Measurements from ENCODE around the gene TJP3.

The TJP3 gene

GRCh38 chr19:3670796-3671679 is 37.1 kb upstream of the TJP3 start:
- no peak for DNase-seq

GRCh38 chr19:3671680-3672574 is 36.3 kb upstream of the TJP3 start:
- no peak for DNase-seq

GRCh38 chr19:3672575-3672948 is 35.6 kb upstream of the TJP3 start:
- no peak for DNase-seq

- DNase-seq: no peak
These were observed 35.2 kb upstream of the TJP3 start for GRCh38 chr19:3672993-3673392.

- DNase-seq: no peak
These were observed 34.4 kb upstream of the TJP3 start for GRCh38 chr19:3673506-3674439.

GRCh38 chr19:3674784-3675543 is 33.2 kb upstream of the TJP3 start:
- no peak for DNase-seq

GRCh38 chr19:3678188-3678587 is 30.0 kb upstream of the TJP3 start:
- no peak for DNase-seq

- no peak for DNase-seq
These were observed 29.0 kb upstream of the TJP3 start for GRCh38 chr19:3679138-3679537.

GRCh38 chr19:3679581-3679980 is 28.6 kb upstream of the TJP3 start:
- no peak for DNase-seq

GRCh38 chr19:3680939-3681338 is 27.2 kb upstream of the TJP3 start:
- no peak for DNase-seq

GRCh38 chr19:3682286-3682685 is 25.9 kb upstream of the TJP3 start:
- no peak for DNase-seq

- DNase-seq: no peak
These were observed 25.3 kb upstream of the TJP3 start for GRCh38 chr19:3682741-3683404.

- no peak for DNase-seq
These were observed 24.7 kb upstream of the TJP3 start for GRCh38 chr19:3683405-3684053.

- DNase-seq: no peak
These were observed 23.9 kb upstream of the TJP3 start for GRCh38 chr19:3684054-3684816.

GRCh38 chr19:3684817-3685410 is 23.3 kb upstream of the TJP3 start:
- DNase-seq: no peak

- DNase-seq: no peak
These were observed 20.8 kb upstream of the TJP3 start for GRCh38 chr19:3687393-3687773.

- DNase-seq: no peak
These were observed 20.1 kb upstream of the TJP3 start for GRCh38 chr19:3687774-3688706.

- DNase-seq: no peak
These were observed 17.4 kb upstream of the TJP3 start for GRCh38 chr19:3690551-3691371.
